HG02943 (cell line): Measurements from ENCODE around the gene SMIM12.
"Not testable (repeated sequence)": the region's sequence is repeated elsewhere in the genome, so short reads cannot be mapped to it uniquely, and the experiment has no call there.

ENCODE experiments used
- ATAC-seq: cut with Tn5 transposase; IDR thresholded peaks from one replicate; pipeline ENCODE4 v1.9.1; 2021; ENCODE audit warnings: mild to moderate bottlenecking, low read depth, moderate library complexity; ENCODE audit not compliant: unreplicated experiment

SMIM12 gene

DNA sequence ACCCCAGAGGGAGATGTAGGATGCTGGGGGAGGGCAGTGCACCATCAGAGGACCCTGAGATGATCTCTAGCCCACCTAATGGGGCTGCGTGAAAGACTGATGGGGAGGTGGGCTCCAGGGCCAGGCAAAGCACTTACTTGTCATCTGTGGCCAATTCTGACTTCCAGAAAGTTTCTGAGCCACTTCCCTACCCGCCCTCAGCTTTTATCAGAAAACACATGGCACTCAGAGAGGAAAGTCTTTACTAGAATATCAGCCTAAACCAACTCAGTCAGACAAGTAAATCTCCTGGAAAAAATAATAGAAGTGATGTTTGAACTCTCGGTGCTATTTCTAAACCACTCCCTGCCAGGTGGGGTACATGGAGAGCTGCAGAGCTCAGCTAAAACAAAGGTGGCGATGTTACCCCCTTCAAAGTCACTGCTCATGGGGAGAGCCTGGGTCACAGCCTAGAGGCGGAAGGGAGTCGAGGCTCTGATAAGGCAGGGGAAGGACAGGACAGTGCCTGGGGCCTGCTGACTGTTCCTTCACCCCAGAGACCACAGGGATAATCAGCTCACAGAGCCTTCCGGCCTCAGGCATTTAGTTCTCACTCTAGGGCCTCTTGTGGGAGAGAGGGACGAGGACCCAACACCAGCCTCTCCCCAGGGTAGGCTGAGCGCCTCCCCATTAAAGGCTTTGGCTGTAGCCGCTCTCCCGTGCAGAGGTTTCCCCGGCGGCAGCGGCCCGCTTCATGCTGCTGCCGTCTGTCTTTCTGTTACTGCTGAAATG, 14.2 kb downstream of the SMIM12 start:
- no peak for ATAC-seq

- ATAC-seq: no peak
Observed at GRCh38 chr1:34844252-34844634, 15.3 kb downstream of the SMIM12 start.

GRCh38 chr1:34843392-34844251, 15.9 kb downstream of the SMIM12 start:
- ATAC-seq: no peak

DNA sequence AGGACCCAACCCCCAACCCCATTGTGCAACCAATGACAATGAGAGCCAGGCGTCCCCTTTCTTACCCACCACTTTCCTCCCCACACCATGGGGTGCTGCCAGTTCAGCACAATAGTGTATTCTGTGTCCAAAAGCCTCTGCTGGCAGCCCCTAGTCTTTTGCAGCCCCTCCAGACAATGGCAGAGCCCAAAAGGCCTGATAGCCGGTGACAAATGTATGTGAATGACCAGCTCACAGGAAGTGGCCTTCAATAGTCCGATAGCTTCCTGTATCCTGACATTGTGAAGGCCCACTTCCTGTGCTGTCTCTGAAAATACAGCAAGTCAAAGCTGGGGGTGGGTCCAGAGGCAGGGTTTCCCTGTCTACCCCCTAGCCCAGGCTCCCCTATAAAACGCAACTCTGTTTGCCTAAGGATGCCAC, 16.6 kb downstream of the SMIM12 start:
- no peak for ATAC-seq

GRCh38 chr1:34842073-34842472, 17.5 kb downstream of the SMIM12 start:
- ATAC-seq: no peak

GRCh38 chr1:34840426-34840825, 19.1 kb downstream of the SMIM12 start:
- ATAC-seq: no peak

GRCh38 chr1:34839526-34840305, 19.8 kb downstream of the SMIM12 start:
- ATAC-seq: no peak

GRCh38 chr1:34833711-34834110, 25.8 kb downstream of the SMIM12 start:
- ATAC-seq: no peak

DNA sequence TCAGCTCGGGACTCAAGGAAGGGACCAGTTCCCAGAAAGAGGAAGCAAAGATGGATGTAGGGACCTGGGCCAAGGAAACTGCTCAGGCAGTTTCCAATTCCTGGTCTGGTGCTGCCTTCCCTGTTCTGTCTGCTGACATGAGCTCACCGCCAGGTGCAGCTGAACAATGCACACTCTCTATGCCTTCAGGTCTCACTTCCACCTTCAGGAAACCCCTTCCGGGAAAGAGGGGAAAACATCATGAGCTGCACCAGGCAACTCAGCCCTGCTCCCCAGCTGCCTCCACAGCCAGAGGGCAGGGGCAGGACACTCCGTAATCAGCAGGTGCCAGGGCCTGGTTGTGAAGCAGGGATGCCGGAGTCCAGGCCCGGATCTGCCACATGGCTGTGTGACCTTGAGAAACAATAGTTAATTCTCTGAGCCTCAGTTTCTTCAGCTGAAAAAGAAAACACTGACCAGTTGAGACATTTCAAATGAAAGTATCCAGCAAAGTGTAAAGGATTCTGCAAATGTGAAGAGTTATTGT, 27.8 kb downstream of the SMIM12 start:
- ATAC-seq: no peak

DNA sequence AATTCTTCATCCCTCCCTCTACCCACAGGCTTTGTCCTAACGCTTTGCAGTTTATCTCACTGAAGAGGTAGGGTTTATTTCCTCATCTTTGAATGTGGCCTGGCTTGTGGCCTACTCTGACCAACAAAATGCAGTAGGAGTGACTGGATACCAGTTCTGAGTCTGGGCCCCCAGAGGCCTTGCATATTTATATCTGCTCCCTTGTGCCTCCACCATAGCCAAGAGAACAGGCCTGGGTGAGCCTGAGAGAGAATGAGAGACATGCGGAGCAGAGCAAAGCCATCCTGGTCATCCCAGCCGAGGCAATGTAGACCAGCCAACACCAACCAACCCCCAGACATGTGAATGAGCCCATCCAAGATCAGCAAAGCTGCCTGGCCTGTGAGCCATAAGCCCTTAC, 30.3 kb downstream of the SMIM12 start:
- no peak for ATAC-seq

DNA sequence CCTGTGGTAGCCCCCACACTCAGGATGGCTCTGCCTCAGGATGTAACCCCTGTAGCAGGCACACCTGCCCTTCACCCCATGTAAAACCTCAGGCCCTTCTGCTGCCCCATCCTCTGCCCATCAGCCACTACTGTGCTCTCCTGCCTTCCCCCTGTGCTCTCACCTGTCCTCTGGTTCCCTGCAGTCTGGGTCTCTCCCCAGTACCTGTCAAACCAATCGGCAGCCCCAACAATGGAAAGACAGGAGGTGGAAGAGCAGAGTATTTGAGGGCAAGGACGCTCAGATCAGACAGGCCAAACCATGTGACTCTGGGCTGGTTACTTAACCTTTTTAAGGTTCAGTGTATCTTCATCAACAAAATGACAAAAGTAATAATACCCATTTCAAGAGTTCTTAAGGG, 30.9 kb downstream of the SMIM12 start:
- ATAC-seq: no peak

DNA sequence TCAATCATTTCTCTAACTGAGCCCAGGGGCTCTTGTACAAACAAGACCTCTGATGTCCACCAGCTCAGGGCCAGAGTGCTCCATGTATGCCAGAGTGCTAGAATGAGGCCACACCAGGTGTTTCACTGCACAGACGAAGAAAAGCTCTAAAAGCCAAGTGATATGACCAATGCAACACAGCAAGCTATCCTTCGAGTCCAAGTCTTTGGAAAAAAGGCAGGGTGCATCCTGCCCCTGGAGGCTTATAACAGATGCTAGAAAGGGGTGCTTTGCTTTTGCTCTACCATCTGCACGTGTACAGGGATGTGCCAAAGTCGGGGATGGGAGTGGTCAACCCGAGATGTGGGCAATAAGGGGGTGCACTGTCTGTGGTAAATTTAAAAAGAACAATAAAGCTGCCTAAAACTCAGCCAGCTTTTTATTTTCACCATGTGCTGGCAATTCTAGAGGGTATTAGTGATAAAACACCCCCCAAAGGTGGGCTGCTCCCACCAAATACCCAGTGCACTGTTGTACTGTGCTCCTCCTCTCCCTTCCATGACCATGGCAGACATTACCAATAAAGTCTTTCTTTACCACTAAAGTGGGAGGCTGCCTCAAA, 32.1 kb downstream of the SMIM12 start:
- ATAC-seq: no peak

- ATAC-seq: no peak
Observed at GRCh38 chr1:34825455-34826091, 34.0 kb downstream of the SMIM12 start.

GRCh38 chr1:34824817-34825454, 34.6 kb downstream of the SMIM12 start:
- ATAC-seq: no peak

DNA sequence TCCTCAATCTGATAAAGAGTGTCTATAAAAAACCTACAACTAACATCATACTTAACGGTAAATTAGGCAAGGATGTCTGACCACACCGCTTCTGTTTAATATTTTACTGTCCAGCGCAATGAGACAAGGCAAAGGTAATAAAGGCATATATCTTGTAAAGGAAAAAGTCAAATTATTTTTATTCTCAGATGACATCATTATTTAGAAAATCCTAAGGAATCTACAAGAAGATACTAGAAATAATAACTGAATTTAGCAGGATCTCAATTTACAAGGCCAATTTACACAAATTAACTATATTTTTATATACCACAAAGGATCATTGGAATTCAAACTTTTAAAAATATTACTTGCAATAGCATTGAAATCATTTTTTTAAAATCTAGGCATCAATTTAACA, 37.3 kb downstream of the SMIM12 start:
- no peak for ATAC-seq

DNA sequence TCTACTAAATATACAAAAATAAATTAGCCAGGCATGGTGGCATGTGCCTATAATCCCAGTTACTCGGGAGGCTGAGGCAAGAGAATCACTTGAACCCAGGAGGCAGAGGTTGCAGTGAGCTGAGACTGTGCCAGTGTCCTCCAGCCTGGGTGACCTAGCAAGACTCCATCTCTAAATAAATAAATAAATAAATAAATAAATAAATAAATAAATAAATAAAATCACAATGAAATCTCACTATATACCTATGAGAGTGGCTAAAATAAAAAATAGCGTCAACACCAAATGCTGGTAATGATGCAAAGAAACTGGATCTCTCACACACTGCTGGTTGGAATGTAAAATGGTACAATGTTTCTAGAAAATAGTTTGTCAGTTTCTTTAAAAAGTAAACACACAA, 40.7 kb downstream of the SMIM12 start:
- ATAC-seq: not testable (repeated sequence)

- no peak for ATAC-seq
Observed at GRCh38 chr1:34816778-34817177, 42.8 kb downstream of the SMIM12 start.

- no peak for ATAC-seq
Observed at GRCh38 chr1:34816332-34816731, 43.2 kb downstream of the SMIM12 start.

GRCh38 chr1:34810781-34811180, 48.8 kb downstream of the SMIM12 start:
- not testable (repeated sequence) for ATAC-seq
